ENCODE data around the gene SMCHD1. TPM values are rescaled to one million over a fixed set of nuclear protein-coding genes. Genes with fewer than 3 reads are reported as not detected.

The SMCHD1 gene
- total and polyA plus RNA-seq, 2 experiments from 2014 or later: 7.7 to 39.0 TPM

GRCh38 chr18:2692508-2692907 lies 37.0 kb downstream of the SMCHD1 start:
- Histone ChIP-seq H3K27me3 (ENCODE audit: insufficient read depth) (no peaks in the 10 kb centered on the region), H3K79me2 (replicated peaks; ENCODE audit: insufficient read depth) (no peaks in the 10 kb centered on the region), H3K27ac (ENCODE audit: low read depth) (no peak overlapping the region), H2AFZ (no peak overlapping the region), H4K20me1 (replicated peaks; ENCODE audit: insufficient read depth) (no peaks in the 10 kb centered on the region), H3K4me2 (no peak overlapping the region), H3K9me2 (ENCODE audit: insufficient read depth) (no peaks in the 10 kb centered on the region), H3K4me3 (no peak overlapping the region), H3F3A (replicated peaks; ENCODE audit: low read depth) (no peaks in the 10 kb centered on the region), H3K4me1 (ENCODE audit: insufficient read depth) (no peaks in the 10 kb centered on the region), H3K36me3 (ENCODE audit: insufficient read depth) (no peaks in the 10 kb centered on the region; the same call in 1 of the 2 replicates)
- H3K27ac Mint-ChIP-seq: no peak overlapping the region
- H3K4me3 Mint-ChIP-seq: no peak overlapping the region
- no peaks in the 10 kb centered on the region for H3K4me1 Mint-ChIP-seq
- no peaks in the 10 kb centered on the region for H3K27me3 Mint-ChIP-seq (ENCODE audit: insufficient read depth, low read depth, poor library complexity)
- no peak for ATAC-seq
- H3K36me3 Mint-ChIP-seq (ENCODE audit: low read depth): peaks cover 42% of the 10 kb centered on the region
- TF ChIP-seq NANOG (IDR thresholded peaks at IDR 0.05; ENCODE audit: borderline replicate concordance) (no peak), JUNB (IDR thresholded peaks at IDR 0.05; ENCODE audit: unreplicated experiment) (no peak), ZNF462 (CRISPR knock-in tag; IDR thresholded peaks at IDR 0.05) (no peak)
- H3K9me3 Mint-ChIP-seq: no peaks in the 10 kb centered on the region
- no peak for DNase-seq (ENCODE audit: low spot score)

- no peak overlapping the region for H2AFZ ChIP-seq
- no peaks in the 10 kb centered on the region for H3F3A ChIP-seq (replicated peaks; ENCODE audit: low read depth)
- Mint-ChIP-seq H3K27me3 (ENCODE audit: insufficient read depth, low read depth, poor library complexity) (no peaks in the 10 kb centered on the region), H3K4me1 (no peaks in the 10 kb centered on the region), H3K36me3 (ENCODE audit: low read depth) (peaks cover 48% of the 10 kb centered on the region), H3K4me3 (no peak overlapping the region), H3K9me3 (no peaks in the 10 kb centered on the region), H3K27ac (no peak overlapping the region)
- H4K20me1 ChIP-seq (replicated peaks; ENCODE audit: insufficient read depth): no peaks in the 10 kb centered on the region
- no peaks in the 10 kb centered on the region for H3K27me3 ChIP-seq (ENCODE audit: insufficient read depth)
- H3K4me1 ChIP-seq (ENCODE audit: insufficient read depth): no peaks in the 10 kb centered on the region
- no peak overlapping the region for H3K4me3 ChIP-seq
- no peak for DNase-seq (ENCODE audit: low spot score)
- H3K27ac ChIP-seq (ENCODE audit: low read depth): no peak overlapping the region
- H3K9me2 ChIP-seq (ENCODE audit: insufficient read depth): no peaks in the 10 kb centered on the region
- H3K36me3 ChIP-seq (ENCODE audit: insufficient read depth): no peaks in the 10 kb centered on the region; the same call in 1 of the 2 replicates
- no peaks in the 10 kb centered on the region for H3K79me2 ChIP-seq (replicated peaks; ENCODE audit: insufficient read depth)
- ATAC-seq: no peak
- no peak overlapping the region for H3K4me2 ChIP-seq
- TF ChIP-seq ZNF462 (CRISPR knock-in tag; IDR thresholded peaks at IDR 0.05): no peak
- no peak for TF ChIP-seq POLR2AphosphoS5 (IDR thresholded peaks at IDR 0.05; ENCODE audit: low read depth)
- no peak for TF ChIP-seq ETS1 (IDR thresholded peaks at IDR 0.05)
Measured at GRCh38 chr18:2697184-2697583, 41.7 kb downstream of the SMCHD1 start.
